Vagina (tissue), 2 donors: ENCODE results near the gene CPNE1.

Source experiments
- CTCF ChIP-seq, 3 experiments: fragments of 450-650 bp in 2 of 3; fragments of 200-600 bp in 1 of 3; sonication (generic) in 1 of 3; IDR thresholded peaks; one replicate each; pipeline ENCODE4 v1.5.1; 2017 to 2019; ENCODE audit warnings: antibody characterized with exemption in 3 of 3, mild to moderate bottlenecking in 2 of 3, moderate library complexity in 2 of 3
- POLR2A ChIP-seq, 2 donors: fragments of 450-650 bp; IDR thresholded peaks; one replicate each; pipeline ENCODE4 v1.6.1; 2017; ENCODE audit warnings: antibody characterized with exemption in 2 of 2, mild to moderate bottlenecking in 2 of 2, moderate library complexity in 2 of 2
- POLR2AphosphoS5 ChIP-seq, 2 donors: sonication (generic); formaldehyde crosslinking; IDR thresholded peaks; one replicate each; pipeline ENCODE4 v1.9.0; 2017; ENCODE audit warnings: antibody characterized with exemption in 2 of 2, mild to moderate bottlenecking in 2 of 2, low read depth in 1 of 2; ENCODE audit not compliant: insufficient read depth in 1 of 2

- TF ChIP-seq CTCF (IDR thresholded peaks at IDR 0.05) (no peak), POLR2AphosphoS5 (IDR thresholded peaks at IDR 0.05; ENCODE audit: insufficient read depth in 1 of 2, low read depth in 1 of 2) (no peak), POLR2A (IDR thresholded peaks at IDR 0.05) (no peak)
Measured at GRCh38 chr20:35637276-35637675, 27.4 kb downstream of the CPNE1 start.
